GM12891 (cell line): Measurements from ENCODE around the gene NAA10.
A peak's percentile ranks its signal among the peaks of the same experiment; 100 is the strongest.

ENCODE experiments used
- DNase-seq: peaks from one replicate; pipeline ENCODE4 v3.0.0; 2011; ENCODE audit warnings: low spot score; ENCODE audit not compliant: insufficient read length
- FAIRE-seq: peaks from 2 replicates; lab custom pipeline; 2011; peaks lifted over from hg19 to GRCh38; lab: Jason Lieb, UNC
- PAX5 ChIP-seq: IDR thresholded peaks from 2 replicates; pipeline ENCODE4 v1.6.1; 2011; ENCODE audit warnings: low read length, moderate library complexity, mild to moderate bottlenecking; ENCODE audit not compliant: insufficient read depth, severe bottlenecking
- POLR2A ChIP-seq: IDR thresholded peaks from 2 replicates; pipeline ENCODE4 v1.6.1; 2011; ENCODE audit warnings: low read depth, low read length, control low read depth
- POLR2AphosphoS5 ChIP-seq: IDR thresholded peaks from 2 replicates; pipeline ENCODE4 v1.6.1; 2011; ENCODE audit warnings: low read depth, low read length, control low read depth
- POU2F2 ChIP-seq: IDR thresholded peaks from 2 replicates; pipeline ENCODE4 v1.6.1; 2011; ENCODE audit warnings: low read depth, mild to moderate bottlenecking, control low read depth, low read length, moderate library complexity
- SPI1 ChIP-seq: IDR thresholded peaks from 2 replicates; pipeline ENCODE4 v1.6.1; 2011; ENCODE audit warnings: low read depth, low read length, control low read depth
- TAF1 ChIP-seq: IDR thresholded peaks from 2 replicates; pipeline ENCODE4 v1.6.1; 2011; ENCODE audit warnings: low read depth, low read length, control low read depth

The NAA10 gene

GRCh38 chrX:153939573-153939972 is 4.7 kb upstream of the NAA10 start:
- FAIRE-seq, result no peak
- TF ChIP-seq POLR2A (no peak), TAF1 (no peak), SPI1 (no peak), PAX5 (no peak), POU2F2 (no peak), POLR2AphosphoS5 (no peak)
- DNase-seq, result no peak

GRCh38 chrX:153938226-153938786 is 3.5 kb upstream of the NAA10 start:
- TF ChIP-seq SPI1 (no peak), POLR2A (no peak), POLR2AphosphoS5 (no peak), POU2F2 (no peak)
- DNase-seq (no peak), FAIRE-seq (no peak)

- DNase-seq (no peak), FAIRE-seq (no peak)
- TF ChIP-seq POU2F2, result no peak
- no peak for TF ChIP-seq POLR2AphosphoS5
- TF ChIP-seq SPI1, result no peak
- no peak for TF ChIP-seq PAX5
- TF ChIP-seq TAF1, result no peak
- TF ChIP-seq POLR2A, result no peak
Measured at GRCh38 chrX:153937056-153937455, 2.2 kb upstream of the NAA10 start.

GRCh38 chrX:153935326-153935851 is 552 bp upstream of the NAA10 start:
- no peak for DNase-seq
- peak; percentile 81 for FAIRE-seq
- TF ChIP-seq POLR2AphosphoS5 (no peak), POLR2A (no peak), SPI1 (no peak), PAX5 (no peak), POU2F2 (no peak), TAF1 (no peak)

- TF ChIP-seq TAF1 (no peak), POLR2A (no peak), PAX5 (no peak), POU2F2 (no peak), POLR2AphosphoS5 (no peak), SPI1 (no peak)
- FAIRE-seq (peak; percentile 82), DNase-seq (no peak)
Measured at GRCh38 chrX:153934148-153934761, 582 bp downstream of the NAA10 start.

- FAIRE-seq (peak; percentile 45), DNase-seq (no peak)
- TF ChIP-seq POLR2A, result no peak
- TF ChIP-seq TAF1, result no peak
- TF ChIP-seq PAX5, result no peak
- no peak for TF ChIP-seq POLR2AphosphoS5
- no peak for TF ChIP-seq SPI1
- TF ChIP-seq POU2F2, result no peak
Measured at GRCh38 chrX:153933748-153934147, 1.1 kb downstream of the NAA10 start.

GRCh38 chrX:153932220-153932915 is 2.5 kb downstream of the NAA10 start:
- no peak for DNase-seq
- peak; percentile 31 for FAIRE-seq

GRCh38 chrX:153931748-153932147 is 3.1 kb downstream of the NAA10 start:
- no peak for FAIRE-seq
- no peak for DNase-seq
- no peak for TF ChIP-seq POLR2A
- no peak for TF ChIP-seq POLR2AphosphoS5
- TF ChIP-seq PAX5, result no peak
- no peak for TF ChIP-seq TAF1
- TF ChIP-seq POU2F2, result no peak
- no peak for TF ChIP-seq SPI1

More at GRCh38 chrX:153932220-153932915, 2.5 kb downstream of the NAA10 start:
- TF ChIP-seq PAX5 (no peak), POLR2AphosphoS5 (no peak), TAF1 (no peak), POU2F2 (no peak), POLR2A (no peak), SPI1 (no peak)

GRCh38 chrX:153931151-153931550 is 3.7 kb downstream of the NAA10 start:
- FAIRE-seq (no peak), DNase-seq (no peak)
- TF ChIP-seq PAX5 (no peak), POLR2AphosphoS5 (no peak), POU2F2 (no peak), SPI1 (no peak), TAF1 (no peak), POLR2A (no peak)
